ENCODE measurements around the gene HMGXB3. TPM values are rescaled to one million over a fixed set of nuclear protein-coding genes. Genes with fewer than 3 reads are reported as not detected.
"Not testable (repeated sequence)": the region's sequence is repeated elsewhere in the genome, so short reads cannot be mapped to it uniquely, and the experiment has no call there.

The HMGXB3 gene
- total RNA-seq, 1 donor from 2014 or later = 23.1 TPM

DNA sequence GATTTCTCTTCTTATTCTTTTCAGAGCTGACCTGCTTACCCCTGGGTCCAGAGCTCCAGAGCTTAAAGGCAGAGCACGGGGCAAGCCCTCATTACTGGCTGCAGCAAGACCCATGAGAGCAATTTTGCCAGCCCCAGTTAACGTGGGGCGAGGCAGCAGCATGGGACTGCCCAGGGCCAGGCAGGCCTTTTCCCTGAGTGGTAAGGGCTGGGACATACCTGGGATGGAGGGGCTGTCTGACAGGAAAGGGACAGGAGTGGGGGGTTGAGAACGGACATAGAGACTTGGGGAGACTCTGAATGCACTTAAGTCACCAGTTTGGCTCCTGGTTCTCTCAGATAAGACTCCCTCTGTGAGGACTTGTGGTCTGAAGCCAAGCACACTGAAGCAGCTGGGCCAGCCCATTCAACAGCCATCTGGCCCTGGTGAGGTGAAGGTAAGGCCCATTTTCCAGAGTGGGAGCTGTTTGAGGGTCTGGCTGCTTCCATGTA lies 26.2 kb downstream of the HMGXB3 start:
- Histone ChIP-seq H3K4me2 (no peak overlapping the region), H3K27ac (no peak overlapping the region), H3F3A (ENCODE audit: low read depth) (no peaks in the 10 kb centered on the region), H3K4me3 (no peak overlapping the region), H3K9me3 (ENCODE audit: low read depth) (no peaks in the 10 kb centered on the region), H4K20me1 (ENCODE audit: low read depth) (no peaks in the 10 kb centered on the region), H3K79me2 (ENCODE audit: low read depth) (no peaks in the 10 kb centered on the region), H3K27me3 (no peaks in the 10 kb centered on the region), H3K36me3 (peaks cover 9% of the 10 kb centered on the region), H2AFZ (replicated peaks) (no peak overlapping the region), H3K9ac (no peak overlapping the region), H3K4me1 (no peaks in the 10 kb centered on the region)
- H3K27me3 Mint-ChIP-seq (ENCODE audit: insufficient read depth, low read depth) = no peaks in the 10 kb centered on the region
- TF ChIP-seq, protein P1, sequence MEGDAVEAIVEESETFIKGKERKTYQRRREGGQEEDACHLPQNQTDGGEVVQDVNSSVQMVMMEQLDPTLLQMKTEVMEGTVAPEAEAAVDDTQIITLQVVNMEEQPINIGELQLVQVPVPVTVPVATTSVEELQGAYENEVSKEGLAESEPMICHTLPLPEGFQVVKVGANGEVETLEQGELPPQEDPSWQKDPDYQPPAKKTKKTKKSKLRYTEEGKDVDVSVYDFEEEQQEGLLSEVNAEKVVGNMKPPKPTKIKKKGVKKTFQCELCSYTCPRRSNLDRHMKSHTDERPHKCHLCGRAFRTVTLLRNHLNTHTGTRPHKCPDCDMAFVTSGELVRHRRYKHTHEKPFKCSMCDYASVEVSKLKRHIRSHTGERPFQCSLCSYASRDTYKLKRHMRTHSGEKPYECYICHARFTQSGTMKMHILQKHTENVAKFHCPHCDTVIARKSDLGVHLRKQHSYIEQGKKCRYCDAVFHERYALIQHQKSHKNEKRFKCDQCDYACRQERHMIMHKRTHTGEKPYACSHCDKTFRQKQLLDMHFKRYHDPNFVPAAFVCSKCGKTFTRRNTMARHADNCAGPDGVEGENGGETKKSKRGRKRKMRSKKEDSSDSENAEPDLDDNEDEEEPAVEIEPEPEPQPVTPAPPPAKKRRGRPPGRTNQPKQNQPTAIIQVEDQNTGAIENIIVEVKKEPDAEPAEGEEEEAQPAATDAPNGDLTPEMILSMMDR (IDR thresholded peaks at IDR 0.05) = no peak
- TF ChIP-seq EZH2phosphoT487 (IDR thresholded peaks at IDR 0.05) (no peak), EZH2 (IDR thresholded peaks at IDR 0.05) (no peak)
- H3K4me1 Mint-ChIP-seq = peaks cover under 1% of the 10 kb centered on the region
- peaks cover 20% of the 10 kb centered on the region for H3K36me3 Mint-ChIP-seq
- no peaks in the 10 kb centered on the region for H3K9me3 Mint-ChIP-seq
- no peak overlapping the region for H3K27ac Mint-ChIP-seq
- H3K4me3 Mint-ChIP-seq = no peak overlapping the region
- no peak for DNase-seq (ENCODE audit: low spot score)

DNA sequence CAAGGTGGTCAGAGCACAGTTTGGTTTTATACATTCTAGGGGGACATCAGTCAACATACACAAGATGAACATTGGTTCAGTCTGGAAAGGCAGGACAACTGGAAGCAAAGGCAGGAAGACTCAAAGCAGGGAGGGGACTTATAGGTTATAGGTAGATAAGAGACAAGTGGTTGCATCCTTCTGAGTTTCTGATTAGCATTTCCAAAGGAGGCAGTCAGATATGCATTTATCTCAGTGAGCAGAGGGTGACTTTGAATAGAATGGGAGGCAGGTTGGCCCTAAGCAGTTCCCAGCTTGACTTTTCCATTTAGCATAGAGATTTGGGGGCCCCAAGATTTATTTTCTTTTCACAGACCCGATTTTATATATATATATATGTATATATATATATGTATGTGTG lies 27.5 kb downstream of the HMGXB3 start:
- peaks cover 23% of the 10 kb centered on the region for H3K36me3 Mint-ChIP-seq
- not testable (repeated sequence) for H4K20me1 ChIP-seq (ENCODE audit: low read depth); H3K36me3 ChIP-seq; DNase-seq (ENCODE audit: low spot score); H3K4me2 ChIP-seq; H3F3A ChIP-seq (ENCODE audit: low read depth); H3K27ac ChIP-seq; H3K4me3 ChIP-seq; H3K9me3 ChIP-seq (ENCODE audit: low read depth); H3K79me2 ChIP-seq (ENCODE audit: low read depth); H3K4me3 Mint-ChIP-seq; H3K27ac Mint-ChIP-seq; H3K27me3 Mint-ChIP-seq (ENCODE audit: insufficient read depth, low read depth); H3K9ac ChIP-seq; H3K9me3 Mint-ChIP-seq; H3K4me1 ChIP-seq; H3K4me1 Mint-ChIP-seq; H3K27me3 ChIP-seq; H2AFZ ChIP-seq (replicated peaks)

DNA sequence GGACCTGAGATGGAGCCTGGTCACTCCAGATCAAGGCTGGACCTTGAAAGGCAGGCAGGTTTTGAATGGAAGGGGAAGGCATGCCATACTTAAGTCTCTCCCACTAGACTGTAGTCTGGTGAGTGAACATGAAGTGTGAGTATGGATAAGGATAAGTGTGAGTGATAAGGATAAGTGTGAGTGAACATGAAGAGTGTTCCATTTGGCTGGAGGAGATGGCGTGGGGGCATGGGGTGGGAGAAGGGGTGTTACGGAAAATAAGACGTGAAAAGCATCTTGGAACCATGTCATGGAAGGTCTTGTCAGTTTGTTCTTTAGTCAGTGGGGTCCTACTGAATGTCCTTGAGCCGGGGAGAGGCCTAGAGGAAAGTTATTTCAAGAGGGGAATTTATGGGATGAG lies 32.8 kb downstream of the HMGXB3 start:
- H3K9ac ChIP-seq = no peak overlapping the region
- no peak overlapping the region for H3K4me3 ChIP-seq
- no peak overlapping the region for H3K4me2 ChIP-seq
- H3K9me3 ChIP-seq (ENCODE audit: low read depth) = no peaks in the 10 kb centered on the region
- H3K27ac ChIP-seq = no peak overlapping the region
- no peaks in the 10 kb centered on the region for H3K79me2 ChIP-seq (ENCODE audit: low read depth)
- peaks cover 4% of the 10 kb centered on the region for H3K36me3 ChIP-seq
- Mint-ChIP-seq H3K27ac (no peak overlapping the region), H3K9me3 (no peaks in the 10 kb centered on the region), H3K4me1 (no peaks in the 10 kb centered on the region), H3K4me3 (no peak overlapping the region), H3K36me3 (peaks cover 14% of the 10 kb centered on the region), H3K27me3 (ENCODE audit: insufficient read depth, low read depth) (no peaks in the 10 kb centered on the region)
- DNase-seq (ENCODE audit: low spot score) = no peak
- H3K4me1 ChIP-seq = no peaks in the 10 kb centered on the region
- TF ChIP-seq, protein P1 (IDR thresholded peaks at IDR 0.05) = no peak
- TF ChIP-seq EZH2 (IDR thresholded peaks at IDR 0.05) = no peak
- TF ChIP-seq EZH2phosphoT487 (IDR thresholded peaks at IDR 0.05) = no peak
- H3K27me3 ChIP-seq = no peaks in the 10 kb centered on the region
- peaks cover 3% of the 10 kb centered on the region for H4K20me1 ChIP-seq (ENCODE audit: low read depth)
- no peaks in the 10 kb centered on the region for H3F3A ChIP-seq (ENCODE audit: low read depth)
- no peak overlapping the region for H2AFZ ChIP-seq (replicated peaks)

DNA sequence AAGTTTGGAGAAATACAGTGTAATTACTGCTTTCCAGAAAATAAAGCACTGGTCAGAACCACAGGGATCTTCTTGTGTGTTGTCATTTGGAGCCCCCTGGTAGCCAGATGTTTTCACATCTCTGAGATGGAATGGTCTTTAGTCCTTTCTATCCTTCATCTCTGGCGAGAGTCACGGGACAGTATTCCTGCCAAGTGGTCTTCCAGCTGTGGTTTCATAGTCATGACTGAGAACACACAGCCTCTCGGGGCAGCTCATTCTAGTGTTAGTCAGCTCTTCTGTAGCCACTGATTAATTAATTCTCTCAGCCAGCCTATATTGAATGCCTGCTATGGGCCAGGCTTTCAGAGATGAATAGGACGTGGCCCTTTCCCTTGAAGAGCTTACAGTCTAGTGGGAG lies 34.1 kb downstream of the HMGXB3 start:
- DNase-seq (ENCODE audit: low spot score) = no peak
- no peak overlapping the region for H3K4me3 Mint-ChIP-seq
- no peaks in the 10 kb centered on the region for H3K27me3 ChIP-seq
- no peaks in the 10 kb centered on the region for H3K4me1 Mint-ChIP-seq
- no peaks in the 10 kb centered on the region for H3K4me1 ChIP-seq
- H3K27ac Mint-ChIP-seq = no peak overlapping the region
- H3K9ac ChIP-seq = no peak overlapping the region
- H3K4me3 ChIP-seq = no peak overlapping the region
- no peaks in the 10 kb centered on the region for H3K27me3 Mint-ChIP-seq (ENCODE audit: insufficient read depth, low read depth)
- no peak overlapping the region for H2AFZ ChIP-seq (replicated peaks)
- TF ChIP-seq EZH2phosphoT487 (IDR thresholded peaks at IDR 0.05) (no peak), EZH2 (IDR thresholded peaks at IDR 0.05) (no peak)
- TF ChIP-seq, protein P1 (IDR thresholded peaks at IDR 0.05) = no peak
- H4K20me1 ChIP-seq (ENCODE audit: low read depth) = peaks cover 3% of the 10 kb centered on the region
- H3K27ac ChIP-seq = no peak overlapping the region
- no peak overlapping the region for H3K4me2 ChIP-seq
- no peaks in the 10 kb centered on the region for H3K79me2 ChIP-seq (ENCODE audit: low read depth)
- no peaks in the 10 kb centered on the region for H3K9me3 Mint-ChIP-seq
- no peaks in the 10 kb centered on the region for H3K9me3 ChIP-seq (ENCODE audit: low read depth)
- H3K36me3 ChIP-seq = peaks cover 1% of the 10 kb centered on the region
- peaks cover 13% of the 10 kb centered on the region for H3K36me3 Mint-ChIP-seq
- no peaks in the 10 kb centered on the region for H3F3A ChIP-seq (ENCODE audit: low read depth)

Measured in neural progenitor cell (in vitro differentiated cells).